Hepatocyte (in vitro differentiated cells): ENCODE data around the gene CNPPD1.

Experiments used
- CTCF ChIP-seq: fragments of 200-600 bp; sonication (generic); IDR thresholded peaks from 2 replicates; pipeline ENCODE4 v1.5.1; 2016; ENCODE audit warnings: antibody characterized with exemption, mild to moderate bottlenecking; ENCODE audit not compliant: poor library complexity
- EZH2phosphoT487 ChIP-seq: fragments of 200-600 bp; sonication (generic); IDR thresholded peaks from one replicate; pipeline ENCODE4 v1.6.1; 2018; ENCODE audit warnings: antibody characterized with exemption, mild to moderate bottlenecking, low read depth, moderate library complexity; ENCODE audit not compliant: unreplicated experiment, severe bottlenecking

GRCh38 chr2:219219784-219220532 is 43.2 kb upstream of the CNPPD1 start:
- TF ChIP-seq CTCF = no peak
- no peak for TF ChIP-seq EZH2phosphoT487
